NCI-H1436 (cell line): ENCODE measurements around the gene PIP4K2A.

ENCODE experiments used
- DNase-seq: peaks from one replicate; lab custom pipeline; 2025; lab: John Stamatoyannopoulos, UW

The PIP4K2A gene

DNA sequence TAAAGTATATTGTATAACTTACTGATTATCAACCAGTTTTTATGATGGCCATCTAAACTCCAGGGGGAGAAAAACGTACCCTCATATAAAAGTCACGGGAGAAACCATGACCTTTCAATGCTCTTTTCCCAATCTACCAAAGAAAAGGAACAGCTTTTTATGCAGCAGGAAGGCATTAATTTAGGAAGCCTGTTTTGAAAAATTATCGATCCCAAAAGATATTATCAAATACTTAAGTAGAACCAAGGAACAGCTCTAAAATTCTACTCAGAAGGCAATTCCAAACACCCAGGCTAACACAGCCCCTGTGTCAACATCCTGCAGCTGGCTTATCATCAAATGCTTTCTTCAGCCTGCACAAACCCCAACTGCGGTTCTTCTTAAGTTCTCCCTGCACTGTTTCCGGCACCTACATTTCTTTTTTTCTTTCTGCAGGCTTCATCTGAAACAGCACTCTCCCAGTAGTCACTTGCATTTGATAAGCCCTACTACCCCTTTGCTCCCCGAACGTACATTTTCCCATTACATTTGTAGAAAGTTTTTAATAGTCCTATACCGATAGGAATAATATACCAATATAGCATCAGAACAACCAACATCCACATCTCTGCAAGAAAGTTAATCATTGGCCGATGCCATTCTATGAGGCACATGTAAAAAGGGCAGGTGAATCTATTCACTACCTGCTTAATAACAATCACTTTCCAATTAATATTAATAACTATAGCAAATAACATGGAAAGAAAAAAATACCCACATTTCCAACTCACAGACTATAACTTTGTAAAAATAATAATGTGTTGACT is 47.9 kb downstream of the PIP4K2A start:
- no peak for DNase-seq

DNA sequence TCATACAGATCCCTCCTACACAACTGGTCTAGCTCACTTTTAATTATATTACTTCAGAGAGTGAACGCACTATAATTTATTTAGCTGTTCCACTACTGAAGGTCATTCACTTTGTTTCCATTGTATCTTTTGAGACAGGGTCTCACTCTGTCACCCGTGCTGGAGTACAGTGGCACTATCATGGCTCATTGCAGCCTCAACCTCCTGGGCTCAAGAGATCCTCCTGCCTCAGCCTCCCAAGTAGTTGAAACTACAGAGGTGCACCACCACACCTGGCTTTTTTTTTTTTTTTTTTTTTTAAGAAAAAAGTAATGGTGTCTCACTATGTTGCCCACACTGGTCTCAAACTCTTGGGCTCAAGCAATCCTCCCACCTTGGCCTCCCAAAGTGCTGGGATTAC is 49.0 kb downstream of the PIP4K2A start:
- DNase-seq = no peak

GRCh38 chr10:22662733-22663330 is 51.5 kb downstream of the PIP4K2A start:
- no peak for DNase-seq

GRCh38 chr10:22659866-22660265 is 54.5 kb downstream of the PIP4K2A start:
- DNase-seq = no peak

- DNase-seq = no peak
Measured at GRCh38 chr10:22658745-22659410, 55.5 kb downstream of the PIP4K2A start.

GRCh38 chr10:22657566-22658225 is 56.7 kb downstream of the PIP4K2A start:
- no peak for DNase-seq

- no peak for DNase-seq
Measured at GRCh38 chr10:22657024-22657423, 57.4 kb downstream of the PIP4K2A start.

DNA sequence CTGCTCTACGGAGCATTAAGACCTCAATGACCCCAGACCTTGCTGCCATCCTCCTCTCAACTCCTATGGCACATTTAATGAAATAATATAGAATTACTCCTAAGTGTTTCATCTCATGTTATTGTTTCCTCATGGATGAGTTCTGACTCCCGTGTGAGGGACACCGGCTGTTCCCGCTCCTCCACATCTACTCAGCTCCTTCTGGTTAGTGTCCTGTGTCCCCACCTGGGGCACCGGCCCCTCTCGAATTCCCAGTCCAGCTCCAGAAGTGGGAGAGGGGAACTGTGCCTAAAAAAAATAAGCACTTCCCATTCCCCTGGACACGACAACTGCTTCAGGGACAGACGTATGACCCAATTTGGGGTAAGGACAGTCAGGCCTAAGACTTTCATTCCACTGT is 58.3 kb downstream of the PIP4K2A start:
- DNase-seq = no peak

DNA sequence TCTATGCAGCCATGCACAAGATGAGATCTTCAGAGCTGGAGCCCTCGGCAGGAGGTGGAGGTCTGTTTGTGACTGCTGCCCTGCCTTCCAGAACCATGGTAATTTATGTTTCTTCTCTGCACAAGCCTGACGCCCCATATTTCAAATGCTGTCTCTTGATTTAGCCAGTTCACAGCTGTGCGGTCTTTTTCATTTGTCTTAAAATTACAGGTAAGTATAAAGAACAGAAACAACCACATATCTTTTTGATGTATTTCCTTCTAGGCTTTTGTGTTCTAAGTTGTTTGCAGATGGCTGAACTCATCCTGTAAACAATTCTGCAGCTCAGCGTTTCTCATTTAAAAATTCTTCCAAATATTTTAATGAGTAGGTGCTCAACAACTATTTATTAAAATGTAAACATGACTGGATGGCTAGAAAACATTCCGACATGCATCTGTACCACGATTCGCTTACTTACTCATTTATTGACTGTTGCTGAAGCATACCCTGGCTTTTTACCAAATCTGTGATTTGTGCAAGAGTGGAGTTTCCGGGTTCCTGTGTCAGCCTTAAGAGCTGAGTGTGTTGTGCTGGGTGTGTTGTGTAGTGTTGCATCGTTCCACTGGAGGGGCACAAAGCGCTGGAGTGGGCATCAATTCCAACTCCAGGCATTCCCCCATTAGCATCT is 58.9 kb downstream of the PIP4K2A start:
- DNase-seq = no peak

DNA sequence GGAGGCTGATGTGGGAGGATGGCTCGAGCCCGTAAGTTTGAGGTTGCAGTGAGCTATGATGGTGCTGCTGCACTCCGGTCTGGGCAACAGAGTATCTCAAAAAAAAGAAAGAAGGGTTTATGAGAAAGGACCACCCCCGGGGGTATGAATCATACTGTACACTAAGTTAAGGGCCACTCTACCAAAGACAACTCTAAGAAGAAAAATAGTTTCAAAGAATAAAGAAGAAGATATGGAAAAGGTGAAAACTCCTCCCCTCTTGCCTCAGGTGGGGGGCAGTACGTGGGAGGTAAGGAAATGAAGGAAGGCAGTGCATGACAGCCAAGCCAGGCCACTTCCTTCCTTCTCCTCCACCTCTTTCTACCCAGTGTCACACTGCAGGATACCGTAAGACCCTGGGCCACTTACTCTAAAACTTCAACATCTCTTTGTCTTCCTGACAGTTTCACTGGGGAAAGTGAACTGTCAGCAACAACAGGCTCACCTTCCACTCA is 61.3 kb downstream of the PIP4K2A start:
- DNase-seq = no peak

DNA sequence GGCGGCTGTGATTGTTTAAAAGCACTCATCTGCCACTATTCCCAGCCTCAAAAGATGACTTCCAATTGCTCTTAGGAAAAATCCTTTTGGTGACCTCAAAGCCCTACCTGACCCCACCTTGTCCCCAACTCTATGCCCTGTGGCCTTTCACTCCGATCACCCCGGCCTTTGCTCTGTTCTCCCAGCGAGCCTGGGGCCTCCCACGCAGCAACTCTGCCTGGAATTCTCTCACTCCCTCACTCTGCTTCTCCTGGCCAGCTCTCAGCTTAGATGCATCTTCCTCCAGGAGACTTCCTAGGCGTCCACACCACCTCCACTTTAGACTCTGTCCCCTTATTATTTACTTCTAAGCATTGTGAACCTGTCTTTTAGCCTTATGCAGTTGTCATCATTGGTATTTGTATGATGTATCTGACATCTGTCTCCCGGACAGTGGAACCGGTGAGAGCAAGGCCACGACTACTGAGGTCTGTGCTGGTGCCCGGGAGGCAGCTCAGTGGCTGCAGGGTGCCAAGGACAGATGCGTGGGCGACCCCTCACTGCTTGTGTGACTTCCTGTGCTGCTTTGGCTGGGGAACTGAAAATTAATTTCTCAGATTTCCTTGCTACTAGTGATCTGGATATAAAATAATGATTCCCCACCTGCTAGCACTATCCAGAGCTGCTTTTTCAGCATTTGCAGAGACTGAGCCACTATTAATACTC is 63.0 kb downstream of the PIP4K2A start:
- DNase-seq = no peak

DNA sequence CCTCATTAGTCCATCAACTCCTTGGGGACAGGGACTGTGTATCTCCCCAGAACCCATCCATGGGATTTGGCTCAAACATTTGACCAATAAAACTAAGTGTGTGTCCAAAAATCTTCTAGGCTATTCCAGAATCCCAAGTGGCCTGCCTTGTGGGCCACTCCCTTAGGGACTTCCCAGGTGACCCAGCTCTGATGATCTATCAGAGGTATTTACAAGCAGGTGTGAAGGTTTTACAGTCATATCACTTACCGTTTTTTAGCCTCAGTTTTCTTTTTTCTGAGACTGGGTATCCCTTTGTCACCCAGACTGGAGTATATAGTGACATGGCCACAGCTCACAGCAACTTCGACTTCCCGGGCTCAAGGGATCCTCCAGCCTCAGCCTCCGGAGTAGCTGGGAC is 64.4 kb downstream of the PIP4K2A start:
- DNase-seq = no peak

DNA sequence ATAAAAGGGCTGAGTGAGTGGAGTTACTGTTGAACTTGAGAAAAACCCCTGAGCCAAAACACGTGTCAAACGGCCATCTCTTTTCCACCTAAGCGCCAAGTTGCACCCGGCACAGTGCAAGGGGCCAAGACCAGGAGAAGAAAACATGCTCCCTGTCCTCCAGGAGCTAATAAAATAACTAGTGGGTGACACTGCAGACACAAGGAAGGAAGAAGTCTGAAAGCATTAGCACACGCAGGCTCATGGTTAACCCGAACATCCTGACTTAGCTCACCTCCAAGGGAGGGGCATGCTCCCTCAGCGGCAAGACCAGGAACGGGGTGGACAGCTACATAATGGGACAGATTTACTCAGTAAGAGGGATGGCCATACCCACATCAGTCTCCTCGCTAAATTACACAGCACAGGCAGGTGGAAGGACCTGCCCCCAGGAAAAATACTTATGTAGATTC is 65.0 kb downstream of the PIP4K2A start:
- DNase-seq = no peak

DNA sequence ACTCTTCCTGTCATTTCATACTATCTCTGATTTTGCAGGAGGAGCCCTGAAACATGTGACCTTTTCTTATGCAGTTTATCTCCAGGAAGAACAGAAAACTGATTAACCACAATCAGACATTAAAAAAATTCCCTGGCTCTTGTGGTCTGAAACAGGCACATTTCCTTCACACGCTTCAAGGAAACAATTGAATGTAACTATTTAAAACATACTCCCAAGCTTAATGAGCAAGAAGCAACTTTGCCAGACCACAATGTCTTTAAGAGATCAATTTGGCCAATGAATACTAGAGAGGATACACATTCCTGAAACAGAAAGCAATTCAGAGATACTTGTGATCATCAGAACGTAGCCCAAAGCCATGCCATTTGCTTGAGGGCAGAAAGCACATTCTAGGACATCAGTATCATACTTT is 65.8 kb downstream of the PIP4K2A start:
- DNase-seq = no peak

DNA sequence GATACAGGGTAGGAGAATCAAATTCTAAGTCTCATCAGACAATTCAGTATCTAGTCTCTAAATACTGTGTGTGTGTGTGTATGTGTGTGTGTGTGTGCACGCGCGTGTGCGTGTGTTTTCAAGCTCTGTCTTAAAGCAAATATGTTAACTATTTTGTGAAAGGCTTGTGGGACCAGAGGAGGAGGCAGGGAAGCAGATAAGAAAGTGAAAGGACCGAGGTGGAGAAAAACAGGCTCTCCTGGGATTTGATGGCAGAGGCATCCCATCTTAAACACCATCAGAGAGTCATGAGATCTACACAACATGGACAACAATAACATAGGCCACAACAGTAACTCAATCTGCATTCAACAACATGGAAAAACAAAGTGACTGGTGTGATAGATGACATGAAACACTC is 67.1 kb downstream of the PIP4K2A start:
- DNase-seq = no peak

DNA sequence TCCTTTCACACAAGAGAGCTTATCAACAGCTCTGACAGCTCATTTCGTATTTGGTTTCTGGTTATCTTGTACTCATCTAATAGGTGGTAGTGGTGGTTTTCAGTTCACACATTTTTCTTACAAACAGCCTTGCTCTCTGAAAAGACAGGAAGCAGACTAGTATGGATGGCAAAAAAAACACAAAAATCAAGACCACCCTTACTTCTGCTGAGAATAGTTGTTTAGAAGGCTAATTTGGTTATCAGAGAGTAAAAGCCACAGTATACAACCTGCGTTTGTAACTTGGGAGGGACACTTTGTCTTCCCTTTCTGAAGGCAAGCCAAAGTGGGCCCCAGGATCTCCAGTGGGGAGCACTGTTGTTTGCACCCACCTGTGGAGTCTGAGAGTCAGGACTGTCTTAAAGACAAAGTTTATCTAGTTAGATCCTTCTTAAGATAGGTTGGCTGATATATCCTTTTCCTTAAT is 68.0 kb downstream of the PIP4K2A start:
- DNase-seq = no peak

DNA sequence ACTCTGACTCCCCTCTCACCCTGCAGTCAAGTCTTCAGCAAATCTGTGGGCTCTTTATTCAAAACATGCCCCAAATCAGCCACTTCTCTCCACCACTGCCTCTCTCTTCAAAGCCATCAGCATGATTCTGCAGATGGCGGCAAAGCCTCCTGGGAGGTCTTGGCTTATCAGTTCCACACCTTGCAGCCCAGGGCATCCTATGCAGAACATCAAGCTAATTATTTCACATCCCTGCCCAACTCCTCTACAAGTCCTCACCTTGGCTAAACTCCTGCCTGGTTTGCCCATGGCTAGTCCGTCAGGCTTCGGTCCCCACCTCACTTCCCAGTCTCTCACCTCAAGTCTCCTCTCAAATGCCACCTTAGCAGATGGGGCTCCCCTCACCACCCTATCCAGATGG is 70.2 kb downstream of the PIP4K2A start:
- DNase-seq = no peak

GRCh38 chr10:22643775-22644174 is 70.6 kb downstream of the PIP4K2A start:
- no peak for DNase-seq

DNA sequence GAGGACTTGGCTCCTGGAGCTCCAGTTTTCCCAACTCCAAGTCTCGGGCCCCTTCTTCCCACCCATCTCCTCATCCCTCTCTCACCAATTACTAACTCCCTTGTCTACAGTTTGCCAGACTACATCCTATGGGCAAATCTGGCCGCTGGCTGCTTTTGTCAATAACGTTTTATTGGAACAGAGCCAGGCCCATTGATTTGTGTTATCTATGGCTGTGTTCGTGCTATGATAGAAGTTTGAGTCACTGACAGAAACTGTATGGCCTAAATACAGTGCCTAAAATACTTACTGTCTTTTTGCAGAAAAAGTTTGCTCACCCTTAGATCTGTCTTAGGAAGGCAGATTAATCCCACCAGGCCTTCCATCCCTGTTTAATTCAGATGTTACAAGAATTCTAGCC is 71.3 kb downstream of the PIP4K2A start:
- DNase-seq = no peak

- no peak for DNase-seq
Measured at GRCh38 chr10:22641743-22642142, 72.6 kb downstream of the PIP4K2A start.

- no peak for DNase-seq
Measured at GRCh38 chr10:22640359-22640758, 74.0 kb downstream of the PIP4K2A start.
